Fibroblast of lung (primary cell): ENCODE results near the gene RXFP1. TPM values are rescaled to one million over a fixed set of nuclear protein-coding genes. Genes with fewer than 3 reads are reported as not detected.

ENCODE experiments used
- DNase-seq, 2 donors: peaks; one replicate each; pipeline versions ENCODE4 v3.0.0 to v3.0.0-alpha.2; 2010; ENCODE audit warnings: low read depth in 2 of 2
- H2AFZ ChIP-seq: 2 replicates; pipeline ENCODE4 v1.5.1; 2012; ENCODE audit warnings: low read length, control low read depth, inconsistent platforms
- H3K27ac ChIP-seq: 2 replicates; pipeline ENCODE4 v1.5.1; 2011; ENCODE audit warnings: low read length, control low read depth; ENCODE audit not compliant: insufficient read depth
- H3K27me3 ChIP-seq: 2 replicates; pipeline ENCODE4 v1.5.1; 2011; ENCODE audit warnings: mild to moderate bottlenecking, low read length; ENCODE audit not compliant: control insufficient read depth, insufficient read depth
- H3K36me3 ChIP-seq: 2 replicates; pipeline ENCODE4 v1.5.1; 2011; ENCODE audit warnings: low read length; ENCODE audit not compliant: control insufficient read depth, insufficient read depth
- H3K4me1 ChIP-seq: 2 replicates; pipeline ENCODE4 v1.5.1; 2011; ENCODE audit warnings: low read length; ENCODE audit not compliant: control insufficient read depth, insufficient read depth; ENCODE audit errors: extremely low read depth
- H3K4me2 ChIP-seq: 2 replicates; pipeline ENCODE4 v1.5.1; 2011; ENCODE audit warnings: low read length, control low read depth; ENCODE audit not compliant: insufficient read depth; ENCODE audit errors: extremely low read depth
- H3K4me3 ChIP-seq, 4 experiments: fragments of 200-600 bp in 1 of 4; sonication (generic) in 1 of 4; replicated peaks in 1 of 4; 2 replicates each; pipeline ENCODE4 v1.5.1; 2011 to 2016; ENCODE audit warnings: low read length in 4 of 4, low read depth in 3 of 4, mild to moderate bottlenecking in 3 of 4, control low read depth in 2 of 4, inconsistent platforms in 1 of 4, mixed read lengths in 1 of 4; ENCODE audit not compliant: insufficient read depth in 1 of 4; ENCODE audit errors: control extremely low read depth in 1 of 4
- H3K79me2 ChIP-seq: 2 replicates; pipeline ENCODE4 v1.5.1; 2012; ENCODE audit warnings: mild to moderate bottlenecking, low read length, inconsistent platforms; ENCODE audit not compliant: control insufficient read depth, insufficient read depth
- H3K9ac ChIP-seq: 2 replicates; pipeline ENCODE4 v1.5.1; 2011; ENCODE audit warnings: mild to moderate bottlenecking, low read length, control low read depth; ENCODE audit not compliant: insufficient read depth
- H3K9me3 ChIP-seq: 2 replicates; pipeline ENCODE4 v1.5.1; 2012; ENCODE audit warnings: low read depth, low read length; ENCODE audit not compliant: control insufficient read depth, insufficient read depth
- H4K20me1 ChIP-seq: 2 replicates; pipeline ENCODE4 v1.5.1; 2011; ENCODE audit warnings: low read length; ENCODE audit not compliant: control insufficient read depth, insufficient read depth; ENCODE audit errors: extremely low read depth
- CTCF ChIP-seq, 2 donors: IDR thresholded peaks in 1 of 2; conservative IDR thresholded peaks in 1 of 2; 1 replicate in 1 of 2; 2 replicates in 1 of 2; pipeline ENCODE4 v1.5.1; 2011 to 2012; ENCODE audit warnings: low read length in 2 of 2, control low read depth in 1 of 2, inconsistent platforms in 1 of 2, low read depth in 1 of 2, mild to moderate bottlenecking in 1 of 2
- EZH2 ChIP-seq: IDR thresholded peaks from 2 replicates; pipeline ENCODE4 v1.5.1; 2012; ENCODE audit warnings: low read length, control low read depth, mild to moderate bottlenecking; ENCODE audit errors: missing control alignments
- polyA plus RNA-seq, 2 donors: library from polyadenylated mRNA; depleted of rRNA in 1 of 2; stranded (reverse) in 1 of 2; unstranded in 1 of 2; fragments of >200 nt; gene quantifications; 2 replicates each; pipeline ENCODE4 v1.2.1, GENCODE V29; 2011 to 2012; ENCODE audit warnings: missing spikeins in 1 of 2
- total RNA-seq: library from RNA; depleted of rRNA; stranded (reverse); fragments of >200 nt; gene quantifications from 2 replicates; pipeline ENCODE4 v1.2.1, GENCODE V29; 2014

RXFP1 gene
- total and polyA plus RNA-seq, 2 donors (not counting 1 experiment from before 2014, with no cell fraction given), result 0.10 to 1.3 TPM

DNA sequence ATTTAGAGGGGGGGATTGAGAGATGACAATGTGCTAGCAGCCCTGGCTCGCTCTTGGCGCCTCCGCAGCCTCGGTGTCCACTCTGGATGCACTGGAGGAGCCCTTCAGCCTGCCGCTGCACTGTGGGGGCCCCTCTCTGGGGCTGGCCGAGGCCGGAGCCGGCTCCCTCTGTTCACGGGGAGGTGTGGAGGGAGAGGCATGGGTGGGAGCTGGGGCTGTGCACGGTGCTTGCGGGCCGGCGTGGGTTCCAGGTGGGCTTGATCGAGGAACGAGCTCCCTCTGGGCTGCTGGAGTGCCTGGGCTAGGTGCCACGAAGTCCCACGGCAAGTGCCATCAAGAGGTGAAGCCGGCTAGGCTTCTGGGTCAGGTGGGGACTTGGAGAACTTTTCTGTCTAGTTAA, 143.1 kb downstream of the RXFP1 start:
- TF ChIP-seq CTCF (conservative IDR thresholded peaks at IDR 0.05 in 1 of 2, IDR thresholded peaks at IDR 0.05 in 1 of 2; ENCODE audit: low read depth in 1 of 2, low read length in 2 of 2), result no peak
- no peak for TF ChIP-seq EZH2
- no peak overlapping the region for H3K27ac ChIP-seq
- no peaks in the 10 kb centered on the region for H3K9me3 ChIP-seq
- H3K4me2 ChIP-seq, result no peak overlapping the region
- no peak overlapping the region for H3K4me3 ChIP-seq
- H2AFZ ChIP-seq, result no peak overlapping the region
- no peaks in the 10 kb centered on the region for H3K36me3 ChIP-seq
- no peaks in the 10 kb centered on the region for H3K27me3 ChIP-seq
- H3K9ac ChIP-seq, result no peak overlapping the region
- peaks cover 18% of the 10 kb centered on the region for H3K79me2 ChIP-seq
- H4K20me1 ChIP-seq, result no peaks in the 10 kb centered on the region
- no peaks in the 10 kb centered on the region for H3K4me1 ChIP-seq
- DNase-seq, result no peak

DNA sequence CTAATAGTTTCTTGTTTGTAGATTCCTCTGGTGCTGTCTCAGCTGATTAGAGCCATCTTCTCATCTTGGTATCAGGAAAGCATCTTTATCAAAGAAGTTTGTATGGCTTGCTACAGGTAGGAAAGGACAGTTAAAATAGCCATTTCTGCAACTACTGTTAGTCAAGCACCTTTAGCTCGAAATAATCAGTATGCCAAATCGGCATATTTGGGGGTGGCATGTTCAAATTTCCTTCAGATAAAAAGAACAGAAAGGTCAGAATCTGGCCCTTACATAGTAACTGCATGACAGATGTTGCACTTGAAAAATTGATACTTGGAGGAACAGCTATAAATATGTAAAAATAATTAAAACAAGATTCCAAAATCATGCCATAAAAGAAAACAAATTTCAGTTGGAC, 145.2 kb downstream of the RXFP1 start:
- Histone ChIP-seq H2AFZ (no peak overlapping the region), H3K4me1 (no peaks in the 10 kb centered on the region), H3K4me2 (no peak overlapping the region), H3K27ac (no peak overlapping the region), H3K36me3 (no peaks in the 10 kb centered on the region), H3K4me3 (no peak overlapping the region), H3K9ac (no peak overlapping the region), H3K27me3 (no peaks in the 10 kb centered on the region), H3K9me3 (no peaks in the 10 kb centered on the region), H3K79me2 (peaks cover 30% of the 10 kb centered on the region), H4K20me1 (no peaks in the 10 kb centered on the region)
- DNase-seq, result no peak
- TF ChIP-seq EZH2, result no peak
- TF ChIP-seq CTCF (conservative IDR thresholded peaks at IDR 0.05 in 1 of 2, IDR thresholded peaks at IDR 0.05 in 1 of 2; ENCODE audit: low read depth in 1 of 2, low read length in 2 of 2), result no peak

DNA sequence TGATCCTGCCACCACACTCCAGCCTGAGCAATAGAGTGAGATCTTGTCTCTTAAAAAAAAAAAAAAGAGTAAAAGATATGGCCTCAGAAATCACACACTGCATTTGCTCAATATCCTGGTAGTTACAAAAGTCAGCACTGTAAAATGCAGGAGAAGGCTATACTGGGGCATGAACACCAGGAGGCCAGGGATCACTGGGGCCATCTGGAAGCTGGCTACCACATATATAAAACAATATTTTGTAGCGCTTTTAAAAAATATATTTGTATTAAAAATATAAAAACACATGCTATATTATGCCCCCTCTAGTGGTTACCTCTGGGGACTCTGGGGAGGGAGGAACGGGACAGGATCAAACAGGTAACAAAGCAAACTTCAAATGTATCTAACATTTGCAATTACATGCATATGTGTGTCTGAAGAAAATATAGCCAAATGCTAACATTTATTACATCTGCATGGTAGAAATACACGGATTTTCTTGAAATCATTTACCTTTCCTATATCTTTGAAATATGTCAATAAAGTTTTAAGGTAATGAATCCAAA, 146.0 kb downstream of the RXFP1 start:
- Histone ChIP-seq H3K27ac (no peak overlapping the region), H4K20me1 (no peaks in the 10 kb centered on the region), H3K79me2 (peaks cover 31% of the 10 kb centered on the region)

More for the DNA sequence above, 146.0 kb downstream of the RXFP1 start:
- TF ChIP-seq CTCF (conservative IDR thresholded peaks at IDR 0.05 in 1 of 2, IDR thresholded peaks at IDR 0.05 in 1 of 2; ENCODE audit: low read depth in 1 of 2, low read length in 2 of 2) (peak; percentile 53 to 56), EZH2 (no peak)
- Histone ChIP-seq H3K9me3 (no peaks in the 10 kb centered on the region), H3K4me1 (no peaks in the 10 kb centered on the region), H3K9ac (no peak overlapping the region), H3K4me2 (no peak overlapping the region), H3K36me3 (no peaks in the 10 kb centered on the region), H2AFZ (no peak overlapping the region), H3K4me3 (no peak overlapping the region), H3K27me3 (no peaks in the 10 kb centered on the region)
- DNase-seq, result peak in 1 of 2 donors; percentile 27
